Measurements from ENCODE around the gene ABCA1. TPM values are rescaled to one million over a fixed set of nuclear protein-coding genes. Genes with fewer than 3 reads are reported as not detected.

The ABCA1 gene
- total and polyA plus RNA-seq, 12 donors: 1.3 to 35.0 (median 11.3) TPM

DNA sequence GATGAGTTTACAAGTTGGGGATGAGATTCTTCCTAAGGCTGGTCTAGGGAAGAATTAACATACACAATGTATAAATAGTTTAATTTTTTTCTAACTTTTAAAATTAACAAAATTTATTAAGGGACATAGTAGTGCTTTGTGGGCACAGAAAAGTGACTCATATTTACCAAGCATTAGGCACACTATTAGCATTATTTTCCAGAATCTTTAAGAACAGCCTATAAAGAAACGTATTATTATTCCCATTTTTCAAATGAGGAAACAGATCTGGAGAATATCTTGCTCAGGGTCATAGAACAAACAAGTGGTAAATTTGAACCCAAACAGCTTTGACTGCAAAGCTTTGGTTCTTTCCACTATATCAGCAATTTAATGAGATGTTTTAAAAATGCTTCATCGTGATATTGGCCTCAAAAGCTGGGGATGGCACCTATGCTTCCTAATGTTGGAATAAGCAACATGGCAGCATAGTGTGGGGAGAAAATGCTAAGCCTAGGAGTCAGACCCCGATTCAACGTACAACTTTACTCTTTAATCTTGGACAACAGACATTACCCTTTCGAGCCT, 55.9 kb downstream of the ABCA1 start:
- peak overlapping the region in 2 of 10 donors; percentile 24 to 68 for H3K27ac ChIP-seq

DNA sequence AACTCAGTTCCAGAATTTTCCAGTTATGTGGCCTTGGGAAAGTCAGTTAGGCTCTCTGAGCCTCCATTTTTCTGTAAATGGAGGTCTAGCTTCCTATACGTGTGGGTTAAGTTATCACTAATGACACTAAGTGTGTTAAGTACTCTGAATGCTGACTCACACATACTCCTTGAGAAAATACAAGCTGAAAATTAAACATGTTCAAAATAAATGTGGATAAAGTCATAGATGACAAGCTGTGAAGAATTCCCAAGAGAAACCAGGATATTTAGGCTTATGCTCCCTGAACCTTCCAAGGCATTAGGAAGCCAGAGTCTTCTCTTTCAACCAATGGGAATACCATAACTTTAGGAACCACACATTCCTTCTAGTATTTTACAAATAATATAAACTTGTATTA, 58.1 kb downstream of the ABCA1 start:
- TF ChIP-seq, protein P1, sequence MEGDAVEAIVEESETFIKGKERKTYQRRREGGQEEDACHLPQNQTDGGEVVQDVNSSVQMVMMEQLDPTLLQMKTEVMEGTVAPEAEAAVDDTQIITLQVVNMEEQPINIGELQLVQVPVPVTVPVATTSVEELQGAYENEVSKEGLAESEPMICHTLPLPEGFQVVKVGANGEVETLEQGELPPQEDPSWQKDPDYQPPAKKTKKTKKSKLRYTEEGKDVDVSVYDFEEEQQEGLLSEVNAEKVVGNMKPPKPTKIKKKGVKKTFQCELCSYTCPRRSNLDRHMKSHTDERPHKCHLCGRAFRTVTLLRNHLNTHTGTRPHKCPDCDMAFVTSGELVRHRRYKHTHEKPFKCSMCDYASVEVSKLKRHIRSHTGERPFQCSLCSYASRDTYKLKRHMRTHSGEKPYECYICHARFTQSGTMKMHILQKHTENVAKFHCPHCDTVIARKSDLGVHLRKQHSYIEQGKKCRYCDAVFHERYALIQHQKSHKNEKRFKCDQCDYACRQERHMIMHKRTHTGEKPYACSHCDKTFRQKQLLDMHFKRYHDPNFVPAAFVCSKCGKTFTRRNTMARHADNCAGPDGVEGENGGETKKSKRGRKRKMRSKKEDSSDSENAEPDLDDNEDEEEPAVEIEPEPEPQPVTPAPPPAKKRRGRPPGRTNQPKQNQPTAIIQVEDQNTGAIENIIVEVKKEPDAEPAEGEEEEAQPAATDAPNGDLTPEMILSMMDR (IDR thresholded peaks at IDR 0.05): no peak
- Histone ChIP-seq H3K36me3 (peaks cover 0 to 49% (median 0%) of the 10 kb centered on the region in 9 donors), H3K4me3 (no peak overlapping the region), H3K27ac (peak overlapping the region in 9 of 10 donors; percentile 10 to 82 (median 70)), H3K4me1 (peaks cover 22 to 82% (median 47%) of the 10 kb centered on the region in 9 donors), H3K27me3 (no peaks in the 10 kb centered on the region), H3K9me3 (no peaks in the 10 kb centered on the region)
- no peak for DNase-seq
- no peak for ATAC-seq
- WGBS, 2 donors: 37 to 60% methylated on average over 1 of the region's 1 CpG
- intact Hi-C loops (cut with DNase I): loop anchor here in 9 of 10 donors (2.0 to 10.0 kb wide), 11 partner anchors 42 to 545 kb away; partner anchors contain the start of genes ABCA1 (in 4 of the 9) and SLC44A1 (in 1 of the 9)

More for the DNA sequence above, 55.9 kb downstream of the ABCA1 start:
- H3K36me3 ChIP-seq: peaks cover 0 to 56% (median 0%) of the 10 kb centered on the region in 9 donors
- H3K4me3 ChIP-seq: no peak overlapping the region
- TF ChIP-seq, protein P1 (IDR thresholded peaks at IDR 0.05): no peak
- ATAC-seq (no peak), DNase-seq (no peak)
- H3K4me1 ChIP-seq: peaks cover 22 to 64% (median 49%) of the 10 kb centered on the region in 9 donors
- no peaks in the 10 kb centered on the region for H3K27me3 ChIP-seq
- intact Hi-C loops (cut with DNase I): loop anchor here in 1 of 10 donors (5.0 kb wide), 1 partner anchor 40 kb away; no protein-coding TSS in a partner anchor
- 87 to 93% methylated on average over 5 of the region's 5 CpGs for WGBS, 2 donors
- no peaks in the 10 kb centered on the region for H3K9me3 ChIP-seq

DNA sequence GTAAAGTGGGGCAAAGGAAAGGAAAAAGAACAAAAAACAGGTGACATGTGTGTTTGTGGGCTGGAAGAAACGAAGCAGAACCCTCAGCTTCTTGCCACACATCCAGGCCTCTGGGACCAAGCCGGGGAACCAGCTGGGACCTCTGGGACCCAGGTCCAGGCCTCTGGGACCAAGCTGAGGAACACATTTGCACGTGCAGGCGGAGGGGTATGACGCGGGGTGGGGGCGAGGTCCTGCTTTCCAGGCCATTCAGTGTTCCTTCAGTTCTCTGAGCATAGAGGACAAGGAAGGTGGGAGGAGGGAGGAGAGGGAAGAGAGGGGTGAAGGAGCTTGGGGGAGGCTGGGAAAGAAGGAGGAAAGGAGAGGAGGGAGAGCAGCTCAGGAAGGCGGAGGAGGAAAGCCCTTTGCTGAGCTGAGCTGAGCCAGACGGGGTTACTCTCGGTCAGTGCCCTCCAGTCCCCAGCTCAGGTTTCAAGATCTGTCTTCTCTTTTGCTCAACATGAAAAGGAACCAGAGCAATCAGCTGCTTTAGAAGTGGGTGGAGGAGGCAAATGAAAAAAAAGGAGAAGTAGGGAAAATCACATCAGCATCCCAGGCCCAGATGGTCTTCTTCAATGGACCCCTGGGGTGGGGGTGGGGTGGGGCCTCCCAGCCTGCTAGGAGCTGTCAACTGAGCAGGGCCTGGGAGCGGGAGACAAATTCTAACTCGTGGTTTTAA, 59.1 kb downstream of the ABCA1 start:
- TF ChIP-seq, protein P1 (IDR thresholded peaks at IDR 0.05): no peak
- H3K4me3 ChIP-seq: no peak overlapping the region
- H3K36me3 ChIP-seq: peaks cover 0 to 56% (median 0%) of the 10 kb centered on the region in 9 donors
- intact Hi-C loops (cut with DNase I): loop anchor here in 9 of 10 donors (2.0 to 10.0 kb wide), 10 partner anchors 48 to 546 kb away; partner anchors contain the start of genes ABCA1 (in 4 of the 9) and SLC44A1 (in 1 of the 9)
- WGBS, 2 donors: 23 to 31% methylated on average over 12 of the region's 12 CpGs
- peak; percentile 52 to 69 for DNase-seq
- ATAC-seq: peak; percentile 88 to 92 (median 90)
- H3K27me3 ChIP-seq: no peaks in the 10 kb centered on the region
- no peaks in the 10 kb centered on the region for H3K9me3 ChIP-seq
- H3K4me1 ChIP-seq: peaks cover 22 to 84% (median 51%) of the 10 kb centered on the region in 9 donors
- peak overlapping the region in 9 of 10 donors; percentile 30 to 82 (median 70) for H3K27ac ChIP-seq

DNA sequence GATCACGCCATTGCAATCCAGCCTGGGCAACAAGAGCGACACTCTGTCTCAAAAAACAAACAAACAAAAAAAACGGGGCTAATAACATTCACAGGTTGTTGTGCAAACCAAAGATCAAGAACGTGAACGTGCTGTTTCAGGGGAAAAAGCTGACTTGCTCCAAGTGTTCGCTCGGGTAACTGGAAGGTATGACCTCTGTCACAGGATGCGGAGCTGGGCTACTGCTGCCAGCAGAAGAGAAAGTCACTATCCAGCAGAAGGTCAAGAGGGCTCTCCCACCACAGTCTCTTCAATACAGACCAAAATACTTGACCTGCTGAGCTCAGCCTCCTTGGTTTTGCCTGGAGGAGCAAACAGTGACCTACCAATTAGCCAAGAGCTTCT, 59.7 kb downstream of the ABCA1 start:
- Histone ChIP-seq H3K4me1 (peaks cover 17 to 84% (median 51%) of the 10 kb centered on the region in 9 donors), H3K9me3 (no peaks in the 10 kb centered on the region), H3K27me3 (no peaks in the 10 kb centered on the region), H3K27ac (peak overlapping the region in 9 of 10 donors; percentile 30 to 82 (median 70)), H3K4me3 (no peak overlapping the region), H3K36me3 (peaks cover 0 to 56% (median 0%) of the 10 kb centered on the region in 9 donors)
- 56 to 63% methylated on average over 8 of the region's 8 CpGs for WGBS, 2 donors
- TF ChIP-seq, protein P1 (IDR thresholded peaks at IDR 0.05): no peak
- intact Hi-C loops (cut with DNase I): loop anchor here in 9 of 10 donors (2.0 to 10.0 kb wide), 10 partner anchors 49 to 547 kb away; partner anchors contain the start of genes ABCA1 (in 4 of the 9) and SLC44A1 (in 1 of the 9)
- DNase-seq (no peak), ATAC-seq (peak in 4 of 8 donors; percentile 10 to 48 (median 30))
